Neural cell (in vitro differentiated cells): ENCODE results near the gene PARP8. TPM values are rescaled to one million over a fixed set of nuclear protein-coding genes. Genes with fewer than 3 reads are reported as not detected.

Source experiments
- H2AFZ ChIP-seq: fragments of 200-600, 300-800 bp; sonication (generic), shearing (Covaris generic); 2 replicates; pipeline ENCODE4 v1.6.0; 2014; ENCODE audit warnings: low read depth, mild to moderate bottlenecking, antibody characterized with exemption, low read length, moderate library complexity
- H3F3A ChIP-seq: fragments of 200-600 bp; shearing (Covaris generic); 2 replicates; pipeline ENCODE4 v1.6.1; 2016; ENCODE audit warnings: mild to moderate bottlenecking, moderate library complexity, mixed read lengths, antibody characterized with exemption, low read length; ENCODE audit not compliant: insufficient read depth, poor library complexity, severe bottlenecking
- H3K27ac ChIP-seq: fragments of 200-600, 300-800 bp; sonication (generic), shearing (Covaris generic); 2 replicates; pipeline ENCODE4 v1.5.1; 2014; ENCODE audit warnings: mild to moderate bottlenecking, low read length, moderate library complexity
- H3K27me3 ChIP-seq: fragments of 300-800, 200-600 bp; sonication (generic), shearing (Covaris generic); 2 replicates; pipeline ENCODE4 v1.6.0; 2014; ENCODE audit warnings: mild to moderate bottlenecking, low read depth, low read length, moderate library complexity; ENCODE audit not compliant: insufficient read depth
- H3K36me3 ChIP-seq: fragments of 300-800, 200-600 bp; sonication (generic), shearing (Covaris generic); 2 replicates; pipeline ENCODE4 v1.5.1; 2014; ENCODE audit warnings: mild to moderate bottlenecking, antibody characterized with exemption, low read length, moderate library complexity; ENCODE audit not compliant: insufficient read depth
- H3K4me2 ChIP-seq: fragments of 300-800, 200-600 bp; sonication (generic), shearing (Covaris generic); 2 replicates; pipeline ENCODE4 v1.6.0; 2014; ENCODE audit warnings: mild to moderate bottlenecking, low read length
- H3K4me3 ChIP-seq: fragments of 300-800, 200-600 bp; sonication (generic), shearing (Covaris generic); 2 replicates; pipeline ENCODE4 v1.5.1; 2014; ENCODE audit warnings: mild to moderate bottlenecking, low read length, moderate library complexity
- H3K79me2 ChIP-seq: fragments of 200-600 bp; shearing (Covaris generic); replicated peaks from 2 replicates; pipeline ENCODE4 v1.6.0; 2014; ENCODE audit warnings: mild to moderate bottlenecking, low read length, moderate library complexity; ENCODE audit not compliant: insufficient read depth
- H3K9ac ChIP-seq: fragments of 300-800, 200-600 bp; sonication (generic), shearing (Covaris generic); 2 replicates; pipeline ENCODE4 v1.6.1; 2016; ENCODE audit warnings: mild to moderate bottlenecking, low read length, mixed read lengths
- H3K9me2 ChIP-seq: fragments of 200-600 bp; shearing (Covaris generic); 2 replicates; pipeline ENCODE4 v1.6.1; 2016; ENCODE audit warnings: mild to moderate bottlenecking, low read length, mixed read lengths; ENCODE audit not compliant: insufficient read depth
- H3K9me3 ChIP-seq: fragments of 200-600, 300-800 bp; sonication (generic), shearing (Covaris generic); 2 replicates; pipeline ENCODE4 v1.6.1; 2016; ENCODE audit warnings: mild to moderate bottlenecking, mixed run types, low read length, moderate library complexity, mixed read lengths
- H4K20me1 ChIP-seq: fragments of 200-600 bp; shearing (Covaris generic); 2 replicates; pipeline ENCODE4 v1.6.1; 2016; ENCODE audit warnings: mild to moderate bottlenecking, mixed run types; ENCODE audit not compliant: insufficient read depth
- EP300 ChIP-seq: fragments of 450-650 bp; conservative IDR thresholded peaks from 2 replicates; pipeline ENCODE4 v1.6.1; 2014; ENCODE audit warnings: antibody characterized with exemption, mild to moderate bottlenecking, moderate library complexity; ENCODE audit not compliant: poor library complexity, severe bottlenecking
- EZH2 ChIP-seq: fragments of 200-600, 300-800 bp; shearing (Covaris generic), sonication (generic); IDR thresholded peaks from 2 replicates; pipeline ENCODE4 v1.6.1; 2014; ENCODE audit warnings: antibody characterized with exemption, low read length, borderline replicate concordance, mild to moderate bottlenecking; ENCODE audit not compliant: insufficient read depth, poor library complexity, severe bottlenecking
- MXI1 ChIP-seq: fragments of 450-650 bp; conservative IDR thresholded peaks from 2 replicates; pipeline ENCODE4 v1.6.1; 2014; ENCODE audit warnings: antibody characterized with exemption, mild to moderate bottlenecking; ENCODE audit not compliant: poor library complexity, severe bottlenecking
- POLR2AphosphoS5 ChIP-seq: IDR thresholded peaks from 2 replicates; pipeline ENCODE4 v1.6.1; 2012
- RAD21 ChIP-seq: fragments of 450-650 bp; conservative IDR thresholded peaks from 2 replicates; pipeline ENCODE4 v1.6.1; 2014; ENCODE audit warnings: antibody characterized with exemption, mild to moderate bottlenecking, moderate library complexity
- REST ChIP-seq: IDR thresholded peaks from 2 replicates; pipeline ENCODE4 v1.6.1; 2012; ENCODE audit warnings: borderline replicate concordance
- SMC3 ChIP-seq: fragments of 450-650 bp; conservative IDR thresholded peaks from 2 replicates; pipeline ENCODE4 v1.6.1; 2014; ENCODE audit warnings: antibody characterized with exemption, mild to moderate bottlenecking, moderate library complexity; ENCODE audit not compliant: poor library complexity
- TAF1 ChIP-seq: IDR thresholded peaks from 2 replicates; pipeline ENCODE4 v1.6.1; 2012; ENCODE audit warnings: low read depth
- polyA plus RNA-seq: library from polyadenylated mRNA; depleted of rRNA; stranded (reverse); fragments of >200 nt; gene quantifications from 2 replicates; pipeline ENCODE4 v1.2.3, GENCODE V29; 2014
- TF ChIP-seq, protein P1 (sequence below): fragments of 450-650 bp; IDR thresholded peaks from 2 replicates; pipeline ENCODE4 v1.5.1; 2014; ENCODE audit warnings: antibody characterized with exemption, mild to moderate bottlenecking, moderate library complexity; ENCODE audit not compliant: poor library complexity, severe bottlenecking

PARP8 gene
- polyA plus RNA-seq, 1 donor from 2014 or later = 29.9 TPM

GRCh38 chr5:50846261-50846660 lies 179.8 kb downstream of the PARP8 start:
- no peaks in the 10 kb centered on the region for H3K36me3 ChIP-seq
- no peak overlapping the region for H2AFZ ChIP-seq
- H3K4me3 ChIP-seq = no peak overlapping the region
- H3K27ac ChIP-seq = no peak overlapping the region
- no peak overlapping the region for H3K4me2 ChIP-seq
- H3K9me3 ChIP-seq = no peaks in the 10 kb centered on the region
- H3K9me2 ChIP-seq = peaks cover 2% of the 10 kb centered on the region
- no peaks in the 10 kb centered on the region for H3K79me2 ChIP-seq
- H4K20me1 ChIP-seq = no peaks in the 10 kb centered on the region
- H3K9ac ChIP-seq = no peak overlapping the region
- peaks cover 3% of the 10 kb centered on the region for H3K27me3 ChIP-seq
- H3F3A ChIP-seq = peaks cover 3% of the 10 kb centered on the region
- TF ChIP-seq POLR2AphosphoS5 (no peak), MXI1 (no peak), EP300 (no peak), RAD21 (no peak), EZH2 (no peak), TAF1 (no peak), REST (no peak), SMC3 (no peak)
- TF ChIP-seq, protein P1, sequence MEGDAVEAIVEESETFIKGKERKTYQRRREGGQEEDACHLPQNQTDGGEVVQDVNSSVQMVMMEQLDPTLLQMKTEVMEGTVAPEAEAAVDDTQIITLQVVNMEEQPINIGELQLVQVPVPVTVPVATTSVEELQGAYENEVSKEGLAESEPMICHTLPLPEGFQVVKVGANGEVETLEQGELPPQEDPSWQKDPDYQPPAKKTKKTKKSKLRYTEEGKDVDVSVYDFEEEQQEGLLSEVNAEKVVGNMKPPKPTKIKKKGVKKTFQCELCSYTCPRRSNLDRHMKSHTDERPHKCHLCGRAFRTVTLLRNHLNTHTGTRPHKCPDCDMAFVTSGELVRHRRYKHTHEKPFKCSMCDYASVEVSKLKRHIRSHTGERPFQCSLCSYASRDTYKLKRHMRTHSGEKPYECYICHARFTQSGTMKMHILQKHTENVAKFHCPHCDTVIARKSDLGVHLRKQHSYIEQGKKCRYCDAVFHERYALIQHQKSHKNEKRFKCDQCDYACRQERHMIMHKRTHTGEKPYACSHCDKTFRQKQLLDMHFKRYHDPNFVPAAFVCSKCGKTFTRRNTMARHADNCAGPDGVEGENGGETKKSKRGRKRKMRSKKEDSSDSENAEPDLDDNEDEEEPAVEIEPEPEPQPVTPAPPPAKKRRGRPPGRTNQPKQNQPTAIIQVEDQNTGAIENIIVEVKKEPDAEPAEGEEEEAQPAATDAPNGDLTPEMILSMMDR = no peak

GRCh38 chr5:50849554-50849953 lies 183.1 kb downstream of the PARP8 start:
- H4K20me1 ChIP-seq = no peaks in the 10 kb centered on the region
- no peak overlapping the region for H3K4me3 ChIP-seq
- no peak overlapping the region for H3K4me2 ChIP-seq
- no peaks in the 10 kb centered on the region for H3K36me3 ChIP-seq
- H3K27ac ChIP-seq = no peak overlapping the region
- TF ChIP-seq, protein P1 = no peak
- no peak overlapping the region for H2AFZ ChIP-seq
- peaks cover under 1% of the 10 kb centered on the region for H3K27me3 ChIP-seq
- H3K9ac ChIP-seq = no peak overlapping the region
- no peaks in the 10 kb centered on the region for H3K9me3 ChIP-seq
- peaks cover 2% of the 10 kb centered on the region for H3K9me2 ChIP-seq
- no peaks in the 10 kb centered on the region for H3K79me2 ChIP-seq
- H3F3A ChIP-seq = peaks cover 3% of the 10 kb centered on the region
